A549 (cell line): ENCODE measurements around the gene NTSR1.

ENCODE experiments used
- BHLHE40 ChIP-seq: IDR thresholded peaks from 2 replicates; pipeline ENCODE4 v1.6.1; 2012; ENCODE audit warnings: low read depth, low read length, inconsistent platforms
- CTCF ChIP-seq: fragments of >200 bp; sonication (Bioruptor Twin); formaldehyde crosslinking; IDR thresholded peaks from 3 replicates; pipeline ENCODE4 v1.5.1; 2016
- FOSL2 ChIP-seq, 2 experiments: fragments of 450-650 bp in 1 of 2; fragments of >200 bp in 1 of 2; sonication (Bioruptor Twin) in 1 of 2; formaldehyde crosslinking; IDR thresholded peaks; 2 replicates each; pipeline versions ENCODE4 v1.5.0 to v1.6.1; 2016 to 2020; ENCODE audit warnings: mild to moderate bottlenecking in 1 of 2, moderate library complexity in 1 of 2
- PBX3 ChIP-seq: IDR thresholded peaks from 2 replicates; pipeline ENCODE4 v1.6.1; 2012
- POLR2A ChIP-seq: IDR thresholded peaks from 2 replicates; pipeline ENCODE4 v1.6.1; 2012; ENCODE audit warnings: mild to moderate bottlenecking, low read length
- RFX5 ChIP-seq: fragments of 450-650 bp; IDR thresholded peaks from 2 replicates; pipeline ENCODE4 v1.7.1; 2014; ENCODE audit warnings: antibody characterized with exemption, mild to moderate bottlenecking, moderate library complexity

GRCh38 chr20:62765432-62766070 lies 56.9 kb downstream of the NTSR1 start:
- TF ChIP-seq CTCF (no peak), BHLHE40 (no peak), RFX5 (no peak), POLR2A (no peak), PBX3 (no peak), FOSL2 (IDR thresholded peaks at IDR 0.05) (no peak), FOSL2 (CRISPR knock-in tag; IDR thresholded peaks at IDR 0.05) (no peak)
